OCI-LY7 (cell line): ENCODE results near the gene DOHH.

ENCODE experiments used
- EZH2phosphoT487 ChIP-seq: fragments of 200-600 bp; sonication (generic); IDR thresholded peaks from 2 replicates; pipeline ENCODE4 v1.6.1; 2018; ENCODE audit warnings: low read depth, borderline replicate concordance, mild to moderate bottlenecking, mixed run types, antibody characterized with exemption, low read length, moderate library complexity, mixed read lengths
- TF ChIP-seq, protein P1 (sequence below): fragments of 200-600 bp; sonication (generic); conservative IDR thresholded peaks from 2 replicates; pipeline ENCODE4 v1.5.1; 2014; ENCODE audit warnings: mild to moderate bottlenecking, antibody characterized with exemption, low read length, moderate library complexity, mixed read lengths

GRCh38 chr19:3521104-3521445, 20.6 kb upstream of the DOHH start:
- TF ChIP-seq, protein P1, sequence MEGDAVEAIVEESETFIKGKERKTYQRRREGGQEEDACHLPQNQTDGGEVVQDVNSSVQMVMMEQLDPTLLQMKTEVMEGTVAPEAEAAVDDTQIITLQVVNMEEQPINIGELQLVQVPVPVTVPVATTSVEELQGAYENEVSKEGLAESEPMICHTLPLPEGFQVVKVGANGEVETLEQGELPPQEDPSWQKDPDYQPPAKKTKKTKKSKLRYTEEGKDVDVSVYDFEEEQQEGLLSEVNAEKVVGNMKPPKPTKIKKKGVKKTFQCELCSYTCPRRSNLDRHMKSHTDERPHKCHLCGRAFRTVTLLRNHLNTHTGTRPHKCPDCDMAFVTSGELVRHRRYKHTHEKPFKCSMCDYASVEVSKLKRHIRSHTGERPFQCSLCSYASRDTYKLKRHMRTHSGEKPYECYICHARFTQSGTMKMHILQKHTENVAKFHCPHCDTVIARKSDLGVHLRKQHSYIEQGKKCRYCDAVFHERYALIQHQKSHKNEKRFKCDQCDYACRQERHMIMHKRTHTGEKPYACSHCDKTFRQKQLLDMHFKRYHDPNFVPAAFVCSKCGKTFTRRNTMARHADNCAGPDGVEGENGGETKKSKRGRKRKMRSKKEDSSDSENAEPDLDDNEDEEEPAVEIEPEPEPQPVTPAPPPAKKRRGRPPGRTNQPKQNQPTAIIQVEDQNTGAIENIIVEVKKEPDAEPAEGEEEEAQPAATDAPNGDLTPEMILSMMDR: no peak
- no peak for TF ChIP-seq EZH2phosphoT487
